Activated CD4-positive, alpha-beta T cell treated with anti-CD3 and anti-CD28 coated beads, Interleukin-2, amount 50 U/mL, for 24 hours (primary cell): Measurements from ENCODE around the gene RAB15.

Experiments used
- DNase-seq, 2 donors: peaks; one replicate each; pipeline ENCODE4 v3.0.0-alpha.2; 2020; ENCODE audit warnings: low read depth in 1 of 2, low spot score in 1 of 2

RAB15 gene

DNA sequence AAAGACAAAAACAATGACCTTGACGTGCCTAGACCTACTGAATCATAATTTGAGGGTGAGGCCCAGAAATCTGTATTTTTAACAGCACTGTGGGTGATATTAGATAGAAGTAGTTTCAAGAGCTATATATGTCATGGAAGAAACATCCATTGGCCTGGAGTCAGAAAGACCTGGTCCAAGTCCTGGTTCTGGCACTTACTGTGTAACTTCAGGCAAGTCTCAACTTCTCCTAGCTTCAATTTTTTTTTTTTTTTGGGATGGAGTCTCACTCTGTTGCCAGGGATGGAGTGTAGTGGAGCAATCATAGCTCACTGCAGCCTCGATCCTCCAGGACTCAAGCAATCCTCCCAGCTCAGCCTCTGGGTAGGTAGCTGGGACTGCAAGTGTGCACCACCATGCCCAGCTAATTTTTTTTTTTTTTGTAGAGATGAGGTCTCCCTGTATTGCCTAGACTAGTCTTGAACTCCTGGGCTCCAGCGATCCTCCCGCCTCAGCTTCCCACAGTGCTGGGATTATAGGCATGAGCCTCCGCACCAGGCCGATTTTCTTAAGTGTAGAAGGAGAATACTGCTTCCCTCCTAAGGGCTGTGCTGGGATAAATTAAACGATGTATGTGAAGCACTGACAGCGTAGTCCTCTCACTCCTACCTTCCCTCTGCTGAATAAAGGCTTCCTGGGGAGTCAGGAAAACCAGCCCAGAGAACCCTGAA is 15.3 kb downstream of the RAB15 start:
- DNase-seq: no peak

DNA sequence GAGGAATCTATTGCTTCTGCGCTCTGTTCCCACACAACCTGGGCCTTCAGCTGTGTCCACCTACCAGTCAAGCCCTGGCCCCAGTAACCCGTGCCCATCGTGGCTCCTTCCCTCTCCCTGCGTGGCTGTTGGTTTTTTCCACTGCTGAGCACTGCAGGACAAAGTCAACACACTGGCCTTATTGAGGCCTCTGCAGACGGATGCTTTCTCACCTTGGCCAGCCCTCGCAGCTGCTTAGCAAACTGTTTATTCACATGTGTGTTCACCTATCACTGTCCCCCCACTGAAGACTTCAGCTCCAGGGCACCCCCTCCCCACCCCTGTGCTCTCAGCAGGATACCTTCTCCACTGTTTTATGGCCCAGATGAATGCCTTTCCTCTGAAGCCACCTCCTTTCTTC is 16.8 kb downstream of the RAB15 start:
- no peak for DNase-seq

DNA sequence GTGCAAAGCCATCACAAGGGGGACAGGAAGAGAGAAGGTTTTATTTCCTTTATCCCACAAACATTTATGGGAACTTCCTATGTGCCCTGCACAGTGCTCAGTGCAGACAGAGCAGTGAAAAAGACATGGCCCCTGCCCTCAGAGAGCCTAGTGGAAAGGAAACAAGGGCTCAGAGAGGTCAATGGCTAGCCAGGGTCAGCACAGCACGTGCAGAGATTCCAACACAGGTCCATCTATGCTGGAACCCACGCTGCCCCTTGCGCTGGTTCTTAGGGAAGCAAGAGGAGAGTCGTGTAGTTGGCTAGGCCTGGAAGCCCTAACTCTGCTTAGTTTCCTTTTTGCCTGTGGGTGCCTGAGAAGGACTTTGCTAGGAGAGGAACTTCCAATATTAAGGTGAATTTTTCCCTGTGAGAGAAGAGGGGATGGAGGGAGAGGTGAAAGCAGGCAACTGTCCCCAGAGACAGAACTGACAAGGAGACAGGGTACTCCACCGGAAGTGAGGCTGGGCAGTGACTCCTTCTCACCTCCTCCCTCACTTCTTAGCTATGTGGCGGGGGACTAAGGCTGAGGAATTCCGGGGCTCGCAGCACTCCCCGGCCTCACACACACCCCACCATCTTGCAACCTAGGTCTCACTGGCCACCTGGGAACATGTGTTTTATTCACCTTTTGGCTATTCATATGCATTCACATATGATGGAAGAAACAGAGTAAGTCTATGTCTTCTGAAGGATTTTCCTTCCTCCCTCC is 17.5 kb downstream of the RAB15 start:
- no peak for DNase-seq

DNA sequence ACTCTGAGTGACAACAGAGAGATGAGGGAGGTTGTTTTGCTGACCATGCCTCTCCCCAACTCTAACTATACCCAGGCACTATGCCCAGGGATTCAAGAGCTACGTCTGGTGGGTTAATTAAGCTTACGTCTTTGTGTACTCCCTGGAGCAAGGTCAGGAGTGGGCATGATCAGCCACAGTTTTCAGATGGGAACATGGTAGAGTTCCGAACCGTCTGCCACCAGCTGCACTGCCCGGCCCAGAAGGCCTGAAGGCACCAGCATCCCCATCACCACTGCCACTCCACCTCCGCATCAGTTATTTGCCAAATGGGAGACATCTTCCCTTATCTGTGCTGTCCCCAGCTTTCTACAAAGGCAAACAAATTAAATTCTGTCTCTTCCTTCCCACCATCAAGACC is 18.5 kb downstream of the RAB15 start:
- no peak for DNase-seq

DNA sequence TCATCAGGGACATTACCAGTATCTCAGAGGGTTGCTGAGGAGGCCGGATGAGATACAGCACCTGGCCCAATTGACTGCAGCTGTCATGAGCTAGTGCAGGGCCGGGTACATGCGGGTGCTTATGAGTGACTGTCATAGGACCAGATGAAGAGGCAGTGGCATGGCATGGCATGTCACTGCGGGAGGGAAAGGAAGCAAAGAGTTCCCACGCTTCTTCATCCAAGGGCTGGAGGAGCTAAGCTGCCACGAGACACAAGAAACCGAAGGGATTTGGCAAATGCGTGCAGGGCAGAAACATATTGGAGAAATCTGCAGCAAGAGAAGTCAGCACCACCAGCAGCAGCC is 18.9 kb downstream of the RAB15 start:
- no peak for DNase-seq

DNA sequence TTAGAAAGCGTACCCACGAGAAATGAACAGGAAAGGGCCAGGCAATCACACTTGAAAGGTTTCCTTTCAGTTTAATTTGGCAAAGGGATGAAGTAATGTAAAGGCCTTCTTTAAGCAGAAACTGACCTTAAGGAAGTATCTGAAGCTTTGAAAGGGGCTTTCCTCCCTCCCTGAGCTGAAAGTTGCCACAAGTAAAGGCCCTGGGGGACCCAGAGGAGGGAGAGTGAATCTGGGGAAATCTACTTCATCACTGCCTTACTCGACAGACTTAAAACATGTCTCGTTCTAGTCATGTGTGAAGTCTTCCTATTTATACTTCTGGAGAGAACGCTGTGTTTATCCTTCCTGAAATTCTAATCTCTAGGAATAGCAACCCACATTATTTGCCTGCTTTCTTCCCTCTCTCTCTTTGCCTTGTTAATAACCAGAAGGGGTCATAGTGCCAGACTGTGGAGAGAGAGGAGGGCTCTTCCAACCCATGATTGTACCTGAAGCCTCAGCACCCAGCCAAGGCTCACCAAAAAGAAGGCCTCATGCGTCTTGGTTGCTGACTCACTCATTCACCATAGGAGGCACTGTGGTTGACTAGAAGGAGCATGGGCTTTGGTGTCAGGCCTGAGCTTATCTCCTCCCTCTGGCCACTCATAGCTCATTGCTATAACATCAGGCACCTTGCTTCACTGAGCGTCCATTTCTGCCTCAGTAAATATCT is 19.4 kb downstream of the RAB15 start:
- DNase-seq: no peak

DNA sequence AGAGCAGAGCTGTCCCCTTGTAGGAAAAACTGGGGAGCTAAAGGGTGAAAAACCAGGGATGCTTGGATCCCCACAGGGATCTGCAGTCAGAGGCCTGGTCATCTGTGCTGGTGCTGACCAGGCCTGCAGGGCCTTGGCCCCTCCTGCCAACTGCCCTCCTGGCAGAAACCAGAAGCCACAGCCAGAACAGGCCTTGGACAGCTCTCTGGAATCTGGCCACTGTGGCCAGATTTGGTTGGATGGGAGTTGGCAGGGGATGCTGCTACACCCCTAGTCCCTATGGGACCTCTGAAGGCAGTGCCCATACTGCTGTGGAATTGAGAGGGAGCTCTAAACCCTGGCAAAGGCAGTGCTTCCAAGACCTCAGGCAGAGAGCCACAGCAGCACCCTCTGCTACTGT is 20.4 kb downstream of the RAB15 start:
- no peak for DNase-seq

DNA sequence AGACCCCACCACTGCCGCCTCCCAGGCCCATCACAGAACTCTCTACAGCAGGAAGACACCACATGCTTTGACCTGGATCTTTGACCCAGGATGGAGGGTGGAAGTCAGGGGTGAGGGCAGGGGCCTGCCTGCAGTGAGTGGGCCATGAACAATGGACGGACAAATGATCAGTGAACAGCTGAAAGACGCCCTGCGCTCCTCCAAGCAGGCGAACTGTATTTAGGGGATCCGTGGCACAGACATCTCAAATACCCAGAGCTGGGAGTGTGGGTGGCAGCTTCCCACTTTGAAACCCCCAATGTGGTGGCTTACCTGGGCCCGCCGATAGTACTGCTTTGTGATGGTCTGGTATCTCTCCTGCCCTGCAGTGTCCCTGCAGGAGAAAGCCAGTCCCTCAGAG is 20.8 kb downstream of the RAB15 start:
- DNase-seq: no peak

DNA sequence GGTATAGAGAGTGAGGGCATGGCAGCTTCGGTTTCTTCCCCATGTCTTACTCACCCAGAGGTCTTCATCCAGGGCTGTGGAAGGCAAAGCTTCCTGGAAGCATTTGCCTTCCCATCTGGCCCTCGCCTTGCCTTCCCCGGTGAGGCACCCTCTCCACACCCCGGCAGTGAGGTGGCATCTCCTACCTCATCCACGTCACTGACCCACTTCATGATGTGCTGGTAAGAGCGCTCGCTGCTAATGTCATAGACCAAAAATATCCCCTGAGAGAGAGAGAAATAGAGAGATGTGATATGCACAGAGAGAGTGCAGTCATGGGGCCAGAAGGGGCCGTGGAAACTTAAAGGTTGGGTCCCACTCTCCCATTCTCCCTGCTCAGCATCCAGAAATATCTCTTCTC is 21.2 kb downstream of the RAB15 start:
- DNase-seq: no peak

DNA sequence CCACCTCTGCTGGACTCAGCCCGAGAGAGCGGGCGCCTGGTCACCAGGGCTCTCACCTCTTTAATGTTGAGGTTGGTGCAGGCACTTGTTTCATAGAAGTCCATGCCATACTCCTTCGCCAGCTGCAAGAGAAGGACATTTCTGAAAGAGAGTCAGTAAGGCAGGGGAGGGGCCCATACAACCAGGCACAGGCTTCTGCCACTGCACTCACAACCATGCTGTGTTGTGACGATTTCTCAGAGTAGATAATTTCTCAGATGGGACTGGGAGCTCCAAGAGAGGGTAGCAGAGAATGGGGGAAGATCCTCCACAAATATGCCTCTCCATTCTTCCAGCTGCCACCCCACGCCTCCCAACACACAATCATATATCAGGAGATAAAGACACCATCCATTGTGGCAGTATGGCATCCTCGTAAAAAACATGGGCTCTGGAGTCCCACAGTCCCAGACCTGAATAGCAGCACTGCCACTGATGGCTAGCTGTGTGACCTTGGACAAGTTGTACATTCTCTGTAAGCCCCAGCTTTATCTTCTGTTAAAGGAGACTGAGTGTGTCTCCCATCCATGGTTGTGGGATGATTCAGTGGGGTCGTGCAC is 23.4 kb downstream of the RAB15 start:
- no peak for DNase-seq

DNA sequence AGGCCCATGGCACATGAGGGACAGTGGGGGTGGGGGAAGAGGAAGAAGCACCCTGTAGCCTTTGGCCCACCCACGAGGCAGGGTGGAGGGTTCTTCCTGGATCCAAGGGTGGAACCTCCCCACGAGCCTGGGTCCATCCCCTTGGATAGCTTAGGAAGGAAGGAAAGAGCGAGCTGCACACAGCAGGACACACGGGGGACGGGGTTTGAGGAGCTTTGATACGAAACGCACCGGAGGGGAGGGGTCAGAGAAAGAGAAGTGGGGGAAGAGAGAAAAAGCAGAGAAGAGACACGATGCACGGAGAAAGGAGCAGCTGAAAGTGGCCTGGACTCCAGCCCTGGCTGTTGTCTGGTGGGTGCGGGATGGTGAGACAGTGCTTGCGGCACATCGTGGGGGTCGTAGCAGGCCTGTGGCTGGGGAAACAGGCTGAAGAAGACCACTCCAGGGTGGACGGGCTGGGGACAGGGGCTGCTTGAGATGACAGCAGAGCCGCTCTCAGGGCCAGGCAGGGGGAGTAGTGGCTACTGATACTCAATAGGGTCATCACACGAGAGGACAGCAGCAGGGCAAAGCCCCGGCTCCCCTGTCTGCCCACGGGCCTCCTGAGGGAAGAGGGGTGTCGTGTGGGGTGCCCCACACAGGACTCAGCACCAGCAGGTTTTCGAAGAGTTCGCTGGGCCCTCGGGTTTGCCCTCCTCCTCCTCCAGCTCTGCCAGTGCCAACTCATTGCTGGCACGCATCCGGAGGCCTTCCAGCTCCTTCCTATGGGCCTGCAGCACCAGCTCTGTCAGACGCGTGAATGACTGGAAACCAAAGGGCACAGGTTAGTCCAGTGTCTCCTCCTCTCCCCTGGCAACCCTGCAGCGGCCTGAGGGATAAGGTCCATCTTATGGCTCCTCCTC is 24.2 kb downstream of the RAB15 start:
- DNase-seq: no peak

DNA sequence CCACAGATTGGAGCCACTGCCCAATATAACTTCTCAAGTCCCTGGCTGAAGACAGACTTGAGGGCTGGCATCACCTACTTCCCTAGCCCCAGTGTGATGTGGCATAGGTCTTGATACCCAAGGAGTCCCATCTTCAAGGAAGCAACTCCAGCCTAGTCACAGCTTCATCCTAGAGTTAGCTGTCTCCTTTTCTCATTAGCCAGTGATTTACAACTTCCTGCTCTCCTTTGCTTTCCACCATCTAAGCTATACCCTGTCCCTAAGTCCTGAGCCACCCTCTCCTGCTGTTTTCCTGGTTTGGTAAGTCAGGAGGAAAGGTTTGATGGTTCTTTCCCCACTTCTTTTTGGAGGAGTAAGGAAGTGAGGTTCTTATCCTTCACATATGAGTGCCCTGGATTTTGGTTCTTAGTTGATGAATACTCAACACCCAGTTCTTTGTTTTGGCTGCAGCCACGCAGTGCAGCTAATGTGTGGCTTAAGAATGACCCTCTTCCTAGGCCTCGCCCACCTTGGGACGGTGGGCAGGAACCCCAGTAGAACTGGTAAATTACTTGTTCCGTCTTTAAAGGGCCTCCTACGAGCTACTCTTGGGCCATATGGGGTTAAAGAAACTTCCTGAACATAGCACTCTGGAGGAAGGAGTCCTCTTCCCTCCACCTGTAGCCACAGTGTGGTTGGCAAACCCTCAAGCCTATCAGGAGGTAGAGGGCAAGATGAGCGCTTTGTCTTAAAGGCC is 25.7 kb downstream of the RAB15 start:
- no peak for DNase-seq

DNA sequence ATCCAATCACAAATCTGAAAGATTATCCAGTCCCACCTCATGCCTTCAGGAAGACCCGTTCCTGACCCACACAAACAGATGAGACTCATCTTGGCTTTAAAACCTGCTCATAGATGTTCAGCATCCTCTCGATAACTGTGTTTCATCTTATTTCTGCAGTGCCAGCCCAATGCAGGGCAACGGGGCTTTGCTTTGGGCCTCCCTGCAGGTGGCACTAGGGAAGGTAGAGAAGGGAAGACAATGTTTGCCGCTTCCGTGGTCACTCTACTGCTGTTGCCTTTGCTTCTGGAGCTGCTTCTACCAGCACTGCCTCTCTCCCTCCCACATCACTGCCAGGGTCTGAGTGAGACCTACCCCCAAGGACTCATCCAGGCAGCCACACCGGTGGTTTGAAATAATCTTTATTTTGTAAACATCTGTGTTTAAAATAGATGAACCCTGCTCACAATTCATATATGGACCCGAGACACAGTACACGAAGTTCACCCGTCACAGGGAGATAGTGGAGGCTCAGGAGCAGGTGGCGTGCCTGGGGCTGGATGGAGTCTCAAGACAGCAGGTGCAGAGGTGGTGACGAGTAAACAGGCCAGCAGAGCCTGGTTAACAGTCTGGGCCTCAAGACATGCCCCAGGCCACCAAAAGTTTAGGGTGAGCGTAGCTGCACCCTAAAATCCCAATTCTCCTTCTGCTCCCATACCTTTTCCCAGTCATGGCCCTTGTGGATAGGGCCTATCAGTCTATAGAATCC is 26.5 kb downstream of the RAB15 start:
- DNase-seq: no peak

DNA sequence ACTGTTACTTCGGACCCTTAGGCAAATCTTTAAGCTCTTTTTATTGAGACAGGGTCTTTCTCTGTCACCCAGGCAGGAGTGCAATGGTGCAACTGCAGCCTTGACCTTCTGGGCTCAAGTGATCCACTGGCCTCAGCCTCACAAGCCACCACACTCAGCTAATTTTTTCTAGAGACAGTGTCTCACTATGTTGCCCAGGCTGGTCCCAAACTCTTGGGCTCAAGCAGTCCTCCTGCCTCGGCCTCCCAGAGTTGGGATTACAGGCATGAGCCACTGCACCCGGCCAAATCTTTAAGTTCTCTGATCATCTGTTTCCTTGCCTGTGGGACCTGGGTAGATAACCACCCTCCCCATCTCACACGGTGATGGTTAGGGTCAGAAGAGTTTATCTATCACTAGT is 27.3 kb downstream of the RAB15 start:
- no peak for DNase-seq

DNA sequence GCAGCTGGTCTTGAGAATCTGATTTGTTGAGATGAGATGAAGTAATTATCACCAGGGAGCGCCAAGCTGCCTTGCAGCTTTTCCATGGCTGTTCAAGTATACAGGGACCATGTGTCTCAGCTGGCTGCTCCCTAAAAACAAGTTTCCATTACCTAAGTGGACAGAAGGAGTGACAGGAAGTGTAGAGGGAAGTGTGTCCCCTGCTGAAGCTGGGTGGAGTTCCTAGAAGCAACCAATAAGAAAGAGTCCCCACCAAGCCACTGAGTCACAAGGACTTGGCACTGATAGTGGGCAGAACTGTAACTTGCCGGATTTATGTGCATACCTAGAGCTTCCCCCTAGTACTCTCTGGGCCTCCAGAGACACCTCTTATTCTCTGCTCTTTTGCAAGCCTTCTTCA is 28.1 kb downstream of the RAB15 start:
- no peak for DNase-seq

DNA sequence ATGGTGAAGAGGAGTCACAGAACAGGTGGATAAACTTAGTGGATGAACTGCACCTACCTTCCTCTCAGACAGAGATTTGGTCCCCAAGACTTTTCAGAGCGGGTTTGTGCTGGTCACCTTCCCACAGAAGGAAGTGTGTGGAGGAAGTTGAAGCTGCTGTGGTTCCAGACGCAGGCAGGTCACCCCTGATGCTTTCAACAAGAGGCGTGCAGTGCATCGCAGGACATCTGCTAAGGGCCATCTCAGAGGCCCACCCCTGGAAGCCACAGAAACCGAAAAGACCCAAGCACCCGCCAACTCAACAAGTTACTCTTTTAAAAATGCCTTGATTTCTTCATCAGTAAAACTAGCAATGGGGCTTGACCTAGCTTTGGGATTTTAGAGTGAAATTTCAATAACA is 28.6 kb downstream of the RAB15 start:
- no peak for DNase-seq

DNA sequence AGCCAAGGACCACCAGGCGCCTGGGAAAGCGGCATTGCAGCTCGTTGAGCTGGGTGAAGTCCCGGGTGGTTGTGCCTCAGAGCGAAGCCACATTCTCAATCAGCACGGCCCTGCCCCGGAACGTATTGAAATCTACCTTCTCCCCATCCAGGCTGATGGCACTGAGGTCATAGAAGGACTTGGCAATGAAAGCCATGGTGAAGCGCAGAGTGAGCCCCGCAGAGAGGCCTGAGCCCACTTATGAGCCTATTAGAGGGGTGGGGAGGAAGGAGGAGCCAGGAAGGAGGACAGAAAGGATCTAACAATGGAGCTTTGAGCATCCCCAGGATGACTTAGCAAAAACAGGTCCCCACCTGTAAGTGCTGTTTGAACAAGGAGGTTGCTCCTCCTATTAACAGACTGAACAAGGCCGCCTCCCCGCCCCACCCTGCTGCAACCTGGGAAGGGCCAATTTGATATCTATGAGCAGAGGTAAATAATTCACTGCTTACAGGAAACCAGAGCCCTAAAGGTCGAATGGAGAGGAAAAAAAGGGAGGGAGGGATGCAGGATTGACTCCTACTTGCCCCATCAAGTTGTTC is 29.5 kb downstream of the RAB15 start, which contains the start of gene GPX2:
Gene GPX2, minus strand, starts transcription at position 215 of the 581 bp plus-strand sequence. Its CDS starts 19 bp downstream, at position 196.
- no peak for DNase-seq

DNA sequence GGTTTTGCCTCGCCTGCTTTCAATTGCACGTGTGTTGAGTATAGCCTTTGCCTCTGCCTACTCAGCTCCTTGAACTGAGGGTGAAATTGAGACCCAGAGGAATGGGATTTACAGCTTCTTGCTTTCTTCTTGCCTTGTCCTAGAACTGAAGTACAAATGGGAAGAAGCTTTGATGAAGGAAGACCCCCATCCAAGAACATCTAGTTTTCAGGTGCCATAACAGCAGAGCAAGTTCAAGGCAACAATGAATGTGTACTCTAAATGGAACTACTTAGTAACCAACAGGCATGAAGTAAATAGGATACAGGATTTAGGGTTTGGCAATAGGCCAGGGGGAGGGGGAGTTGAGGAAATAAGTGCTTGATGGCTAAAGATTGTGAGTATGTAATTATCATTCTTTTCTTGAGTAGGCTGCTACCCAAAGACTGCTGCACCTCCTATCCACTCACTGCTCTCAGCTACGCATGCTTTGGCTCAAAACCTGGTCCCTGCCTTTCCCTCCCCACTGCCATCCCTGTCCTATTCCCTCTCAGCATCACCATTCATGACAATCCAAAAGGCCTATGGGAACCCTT is 31.7 kb downstream of the RAB15 start:
- no peak for DNase-seq

DNA sequence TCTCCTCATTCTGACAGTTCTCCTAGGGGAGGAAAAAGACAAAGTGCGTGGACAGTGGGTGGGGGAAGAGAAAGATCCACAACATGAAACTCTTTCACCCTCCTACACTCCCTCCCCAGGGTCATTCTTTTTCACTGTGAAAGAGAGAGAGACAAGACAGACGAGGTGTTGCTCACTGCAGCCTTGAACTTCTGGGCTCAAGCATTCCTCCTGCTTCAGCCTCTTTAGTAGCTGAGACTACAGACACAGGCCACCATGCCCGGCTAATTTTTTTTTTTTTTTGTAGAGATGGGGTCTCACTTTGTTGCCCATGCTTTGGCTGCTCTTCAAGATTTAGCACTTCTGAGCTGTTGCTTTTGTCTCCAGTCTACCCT is 32.3 kb downstream of the RAB15 start:
- no peak for DNase-seq
